Stimulated activated CD4-positive, alpha-beta T cell treated with anti-CD3 and anti-CD28 coated beads, Interleukin-15, amount 100 ng/mL, for 48 hours (primary cell): ENCODE measurements around the gene DEGS2.
"Not testable (repeated sequence)": the region's sequence is repeated elsewhere in the genome, so short reads cannot be mapped to it uniquely, and the experiment has no call there.

Experiments used
- DNase-seq, 2 donors: peaks; one replicate each; pipeline ENCODE4 v3.0.0-alpha.2; 2020; ENCODE audit warnings: low read depth in 2 of 2

The DEGS2 gene

DNA sequence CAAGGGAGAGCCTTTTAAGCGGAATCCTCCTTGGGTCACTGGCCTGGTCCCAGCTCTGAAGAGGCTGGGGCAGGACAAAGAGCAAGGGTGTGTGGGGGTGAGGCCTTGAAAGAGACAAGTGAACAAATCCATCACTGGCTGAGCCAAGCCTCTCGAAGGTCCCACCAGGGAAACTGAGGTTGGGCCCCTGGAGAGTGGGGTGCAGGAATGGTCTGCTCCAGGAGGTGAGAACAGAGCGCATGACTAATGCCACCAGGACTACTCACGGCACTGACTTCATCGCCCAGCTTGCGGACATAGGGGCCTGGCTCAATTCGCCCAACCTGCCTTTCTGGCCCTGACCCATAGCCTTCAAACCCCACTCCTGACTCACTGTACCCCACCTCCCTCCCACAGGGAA is 19.2 kb upstream of the DEGS2 start:
- no peak for DNase-seq

- DNase-seq = no peak
These were observed 17.4 kb upstream of the DEGS2 start for GRCh38 chr14:100176811-100177327.

DNA sequence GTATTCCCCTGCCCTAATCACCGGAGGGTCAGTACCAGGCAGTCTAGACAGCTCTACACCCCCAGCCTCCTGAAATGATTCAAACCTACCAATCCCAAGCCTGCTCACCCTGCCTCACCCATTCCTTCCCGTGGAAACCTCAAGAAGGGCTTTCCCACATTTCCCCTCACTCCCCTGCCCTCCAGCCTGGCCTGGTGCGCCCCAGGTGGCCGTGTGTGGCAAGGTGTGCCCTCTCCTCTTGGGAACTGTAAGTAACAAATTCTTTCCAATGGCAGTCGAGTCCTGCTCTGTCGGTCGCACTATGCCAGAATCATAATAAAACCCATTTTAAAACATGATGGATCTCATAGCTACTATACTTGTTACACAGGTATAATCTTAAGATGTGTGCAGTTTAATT is 13.9 kb upstream of the DEGS2 start:
- DNase-seq = no peak

GRCh38 chr14:100172811-100173210 is 13.4 kb upstream of the DEGS2 start:
- no peak for DNase-seq

DNA sequence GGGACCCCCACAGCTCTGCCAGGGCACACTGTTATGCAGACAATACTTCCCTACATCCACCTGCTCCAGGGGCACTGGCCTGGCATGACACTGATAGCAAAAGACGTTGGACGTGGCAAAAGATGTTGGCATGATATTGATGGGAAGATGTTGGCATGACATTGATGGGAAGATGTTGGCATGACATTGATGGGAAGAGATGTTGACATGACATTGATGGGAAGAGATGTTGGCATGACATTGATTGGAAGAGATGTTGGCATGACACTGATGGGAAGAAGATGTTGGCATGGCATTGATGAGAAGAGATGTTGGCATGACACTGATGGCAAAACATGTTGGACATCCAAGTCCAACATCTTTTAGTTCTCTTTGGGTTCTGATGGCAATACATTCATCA is 11.4 kb upstream of the DEGS2 start:
- DNase-seq = no peak

- no peak for DNase-seq
These were observed 9.1 kb upstream of the DEGS2 start for GRCh38 chr14:100168506-100168905.

- no peak for DNase-seq
These were observed 6.5 kb upstream of the DEGS2 start for GRCh38 chr14:100165831-100166440.

DNA sequence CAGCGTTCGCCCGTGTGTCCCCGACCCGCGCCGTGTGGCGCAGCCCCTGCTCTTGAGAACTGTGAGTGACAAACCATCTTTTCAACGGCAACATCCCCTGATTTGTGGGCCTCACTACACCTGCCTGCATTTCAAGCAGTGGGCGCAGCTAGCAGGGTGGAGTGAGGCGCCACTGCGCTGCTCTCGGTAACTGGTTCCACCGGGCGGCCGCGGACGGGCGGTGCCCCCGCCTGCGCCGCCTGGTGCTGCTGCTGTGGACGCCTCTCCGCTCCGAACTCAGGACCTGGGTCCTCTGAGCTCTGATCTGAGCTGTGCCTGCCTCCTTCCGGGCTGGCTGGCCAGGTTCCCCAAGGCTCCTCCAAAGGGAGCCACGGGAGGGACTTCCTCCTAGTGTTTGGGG is 5.9 kb upstream of the DEGS2 start:
- DNase-seq = no peak

GRCh38 chr14:100160534-100160916 is 1.1 kb upstream of the DEGS2 start:
- DNase-seq = no peak

- no peak for DNase-seq
These were observed 554 bp upstream of the DEGS2 start for GRCh38 chr14:100159865-100160533.

DNA sequence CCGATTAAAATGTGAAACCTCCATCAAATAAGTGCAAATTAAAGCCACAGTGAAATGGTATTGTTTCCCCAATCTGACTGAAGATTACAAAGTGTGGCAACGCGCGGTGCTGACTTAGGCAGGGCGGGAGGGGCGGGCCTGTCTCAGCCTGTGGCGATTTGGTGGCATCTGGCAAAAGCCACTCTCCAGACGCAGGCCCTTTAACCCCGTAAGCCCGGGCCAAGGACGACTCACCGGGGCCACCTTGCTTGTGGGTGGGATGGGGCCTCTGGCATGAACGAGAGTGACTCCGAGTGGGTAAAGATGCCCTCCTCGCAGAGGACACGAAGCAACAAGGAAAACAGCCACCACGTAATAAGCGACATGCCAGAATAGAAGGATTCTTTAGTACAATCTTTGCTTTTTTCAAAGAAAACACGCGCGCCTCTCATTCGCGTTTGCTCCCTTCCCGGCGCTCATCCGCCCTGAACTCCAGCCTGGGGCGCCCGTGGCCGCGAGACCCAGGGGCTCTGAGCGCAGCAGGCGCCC is 815 bp downstream of the DEGS2 start:
- no peak for DNase-seq

- not testable (repeated sequence) for DNase-seq
These were observed 1.8 kb downstream of the DEGS2 start for GRCh38 chr14:100157548-100158232.

GRCh38 chr14:100156776-100157175 is 2.7 kb downstream of the DEGS2 start:
- DNase-seq = no peak

- no peak for DNase-seq
These were observed 3.5 kb downstream of the DEGS2 start for GRCh38 chr14:100155756-100156616.

DNA sequence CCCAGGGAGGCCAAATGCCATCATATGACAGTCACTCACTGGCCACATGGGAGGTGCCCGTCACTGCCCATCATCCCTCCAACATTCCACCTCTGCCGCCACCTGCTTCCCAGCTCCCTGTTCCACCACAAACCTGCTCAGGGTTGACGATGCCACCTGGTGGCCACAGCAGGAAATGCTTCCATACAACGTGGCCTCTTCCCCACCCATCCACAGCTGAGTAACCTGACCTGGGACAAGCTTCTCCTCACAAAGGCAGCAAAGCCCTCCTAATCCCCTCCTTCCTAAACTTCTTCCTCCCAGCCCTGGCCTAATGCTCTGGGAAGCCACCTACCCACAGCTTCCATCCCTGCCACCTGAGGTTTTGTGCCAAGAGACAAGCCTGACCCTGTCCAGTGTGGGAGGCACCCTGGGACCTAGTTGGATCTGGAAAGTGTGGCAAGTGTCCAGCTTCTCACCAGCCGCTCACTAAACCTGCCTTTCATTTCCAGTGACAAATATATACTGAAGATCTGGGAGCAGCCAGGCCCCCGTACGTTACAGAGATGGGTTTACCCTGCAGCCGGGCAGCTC is 4.3 kb downstream of the DEGS2 start:
- peak in 1 of 2 donors; percentile 43 for DNase-seq

DNA sequence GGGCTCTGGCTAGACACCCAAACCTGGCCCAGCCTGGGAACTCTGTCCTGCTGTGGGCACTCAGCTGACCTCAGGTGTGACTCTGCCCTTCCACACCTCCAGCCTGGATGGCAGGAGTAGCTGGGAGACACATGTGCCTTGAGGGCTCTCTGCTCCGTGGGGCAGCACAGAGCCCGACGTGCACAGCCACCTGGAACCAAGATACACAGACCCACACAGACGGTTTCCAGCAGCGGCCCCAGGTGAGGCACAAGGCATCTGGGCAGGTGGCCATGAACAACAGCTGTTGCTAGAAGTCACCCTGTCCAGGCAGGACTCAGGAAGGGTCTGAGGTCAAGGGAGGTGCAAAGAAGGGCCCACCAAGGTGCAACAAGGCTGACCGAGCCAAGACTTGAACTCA is 5.9 kb downstream of the DEGS2 start:
- DNase-seq = no peak

- DNase-seq = no peak
These were observed 7.4 kb downstream of the DEGS2 start for GRCh38 chr14:100152091-100152490.

DNA sequence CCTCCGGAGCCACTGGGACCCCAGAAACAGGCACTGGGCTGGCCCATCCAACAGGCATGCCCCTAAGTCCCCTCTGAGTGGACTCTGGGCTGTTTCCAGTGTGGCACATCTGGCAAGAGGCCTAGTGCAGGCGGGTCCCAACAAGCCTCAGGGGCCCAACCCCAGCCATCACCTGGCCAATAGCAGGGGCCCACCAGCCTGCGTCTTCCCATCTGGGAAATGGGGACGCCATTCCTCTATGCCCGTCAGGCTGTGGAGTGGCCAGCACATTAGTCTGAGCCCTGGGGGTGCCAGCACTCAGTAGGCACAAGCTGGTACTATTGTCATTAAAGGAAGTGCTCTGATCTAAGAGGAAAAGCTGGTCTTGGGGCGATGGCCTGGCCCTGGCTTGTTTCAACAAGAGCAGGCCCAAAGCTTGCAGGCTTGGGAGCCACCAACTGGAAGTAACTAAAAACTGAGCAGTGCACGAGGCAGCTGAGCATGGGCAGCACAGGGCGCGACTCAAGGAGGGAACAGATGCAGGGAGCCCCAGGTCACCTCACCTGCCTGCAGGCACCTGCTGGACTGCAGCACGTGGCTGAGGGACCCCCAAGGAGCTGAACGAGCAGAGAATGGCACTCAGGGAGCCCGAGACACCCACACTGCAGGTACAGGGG is 8.4 kb downstream of the DEGS2 start:
- no peak for DNase-seq

- no peak for DNase-seq
These were observed 9.4 kb downstream of the DEGS2 start for GRCh38 chr14:100149851-100150611.
